Measurements from ENCODE around the gene GABRR2.

The GABRR2 gene

DNA sequence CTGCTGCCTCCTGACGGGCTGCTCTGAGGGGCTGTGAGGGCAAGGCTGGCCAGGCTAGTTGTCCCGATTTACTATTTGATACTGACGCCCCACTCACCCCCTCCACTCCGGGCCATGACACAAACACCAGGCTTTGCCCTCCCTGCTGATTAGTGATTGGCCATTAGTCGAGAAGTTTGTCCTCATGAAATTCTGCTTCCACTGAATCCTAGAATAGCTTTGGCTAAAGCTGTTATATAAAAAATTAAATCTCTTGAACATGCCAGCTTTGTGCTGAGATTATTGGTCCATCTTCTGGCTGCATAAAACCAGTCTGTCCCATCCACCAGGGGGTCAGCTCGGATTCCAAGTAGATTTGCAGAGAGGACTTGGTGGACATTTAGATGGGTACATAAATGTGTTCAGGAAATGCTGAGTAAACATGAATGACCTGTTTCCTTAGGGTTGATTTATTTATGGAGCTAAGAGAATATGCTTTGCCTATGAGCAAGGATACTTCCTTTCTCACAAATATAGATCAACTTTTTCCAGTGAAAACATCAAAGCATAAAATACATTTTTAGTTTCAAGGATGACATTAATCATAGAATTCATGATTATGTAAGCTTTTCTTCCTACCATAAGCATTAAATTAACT, at the start of gene GABRR2:
Gene GABRR2, minus strand, starts transcription at position 51 of the 637 bp plus-strand sequence. CDS start 134 bp downstream, outside the sequence.
- in situ Hi-C loops (cut with MboI; ENCODE audit: low sequenced_read_pairs): no loop called here

- in situ Hi-C loops (cut with MboI; ENCODE audit: low sequenced_read_pairs): no loop called here
These were observed 49.5 kb upstream of the GABRR2 start for GRCh38 chr6:89364586-89364985.

DNA sequence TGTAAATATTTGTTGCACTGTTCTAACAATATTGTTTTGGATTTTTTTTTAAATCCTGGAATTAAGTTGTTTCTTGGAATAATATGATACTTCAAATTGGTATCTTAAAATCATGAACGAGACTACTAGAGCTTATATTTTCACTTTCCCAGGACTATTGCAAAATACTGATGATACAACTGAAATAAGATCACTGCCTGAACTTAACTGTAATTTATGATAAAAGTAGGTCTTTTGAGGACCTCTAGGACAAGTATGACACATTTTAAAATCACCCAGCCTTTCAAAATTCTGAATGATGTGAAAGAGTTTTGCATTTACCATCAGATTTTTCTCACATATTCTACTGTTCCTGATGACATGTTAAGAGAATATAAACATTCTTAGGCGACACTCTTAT, 46.1 kb upstream of the GABRR2 start:
- in situ Hi-C loops (cut with MboI; ENCODE audit: low sequenced_read_pairs): no loop called here

DNA sequence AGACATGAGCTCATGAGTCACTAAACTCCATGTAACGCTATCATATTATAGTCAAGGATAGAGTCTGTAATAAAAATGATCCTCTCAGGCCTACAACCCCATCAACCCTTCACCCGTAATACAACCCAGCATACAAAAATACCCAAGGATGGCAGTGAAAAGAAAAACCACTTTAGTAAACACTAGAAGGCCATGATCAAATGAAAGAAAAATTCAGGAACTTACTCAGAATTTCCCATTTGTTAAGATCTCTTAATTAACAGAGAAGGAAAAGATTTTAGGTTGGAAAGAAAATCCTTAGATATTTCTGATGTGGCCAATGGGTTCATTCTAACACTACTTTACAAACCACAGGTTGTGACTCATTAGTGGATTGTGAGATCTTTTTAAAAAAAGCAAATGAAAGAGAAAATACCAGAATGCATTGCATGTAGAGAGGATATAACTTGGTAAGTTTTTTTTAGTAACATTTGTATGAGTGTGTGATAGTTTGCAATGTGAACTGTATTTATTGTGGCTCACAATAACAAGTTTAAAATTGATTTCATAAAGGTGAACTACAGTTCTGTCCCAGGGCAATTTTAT, 45.4 kb upstream of the GABRR2 start:
- in situ Hi-C loops (cut with MboI; ENCODE audit: low sequenced_read_pairs): no loop called here

DNA sequence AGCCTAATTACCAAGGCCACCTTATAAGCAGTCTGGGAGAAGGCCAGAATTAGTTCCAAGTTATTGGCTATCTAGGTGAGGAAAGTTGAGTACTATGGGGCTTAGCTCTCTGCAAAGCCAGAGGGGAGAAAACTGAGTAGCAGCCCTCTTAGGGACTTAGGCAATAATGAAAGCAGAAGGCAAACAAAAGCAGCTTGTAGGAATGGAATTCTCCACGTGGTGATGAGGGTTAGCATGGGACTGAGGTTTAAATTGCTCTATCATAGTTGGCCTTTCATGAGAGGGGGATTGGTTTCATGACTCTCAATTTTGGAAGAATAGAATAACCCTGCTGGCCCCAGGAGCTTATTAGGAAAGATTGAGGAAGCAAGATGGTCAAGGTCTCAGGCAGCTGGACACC, 44.5 kb upstream of the GABRR2 start:
- in situ Hi-C loops (cut with MboI; ENCODE audit: low sequenced_read_pairs): no loop called here

DNA sequence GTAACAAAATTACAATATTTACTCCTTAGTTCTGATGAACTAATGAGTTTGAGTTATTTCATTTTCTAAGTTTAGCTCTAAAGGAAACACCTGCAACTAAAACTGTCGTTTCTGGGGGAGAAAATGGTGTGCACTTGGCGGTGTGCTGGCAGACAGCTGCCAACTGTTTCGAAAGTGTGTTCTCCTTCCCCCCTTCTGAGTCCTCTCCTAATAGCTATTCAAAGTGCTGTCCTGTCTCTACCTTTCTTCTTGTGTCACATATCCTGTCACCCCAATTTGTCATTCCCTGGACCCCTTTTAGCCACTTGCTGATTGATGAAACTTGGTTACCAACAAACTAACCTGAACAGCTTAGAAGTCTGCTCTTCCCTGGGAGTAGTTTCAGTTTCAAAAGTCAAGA, 42.3 kb upstream of the GABRR2 start:
- in situ Hi-C loops (cut with MboI; ENCODE audit: low sequenced_read_pairs): no loop called here

- in situ Hi-C loops (cut with MboI; ENCODE audit: low sequenced_read_pairs): no loop called here
These were observed 41.6 kb upstream of the GABRR2 start for GRCh38 chr6:89356642-89357170.

DNA sequence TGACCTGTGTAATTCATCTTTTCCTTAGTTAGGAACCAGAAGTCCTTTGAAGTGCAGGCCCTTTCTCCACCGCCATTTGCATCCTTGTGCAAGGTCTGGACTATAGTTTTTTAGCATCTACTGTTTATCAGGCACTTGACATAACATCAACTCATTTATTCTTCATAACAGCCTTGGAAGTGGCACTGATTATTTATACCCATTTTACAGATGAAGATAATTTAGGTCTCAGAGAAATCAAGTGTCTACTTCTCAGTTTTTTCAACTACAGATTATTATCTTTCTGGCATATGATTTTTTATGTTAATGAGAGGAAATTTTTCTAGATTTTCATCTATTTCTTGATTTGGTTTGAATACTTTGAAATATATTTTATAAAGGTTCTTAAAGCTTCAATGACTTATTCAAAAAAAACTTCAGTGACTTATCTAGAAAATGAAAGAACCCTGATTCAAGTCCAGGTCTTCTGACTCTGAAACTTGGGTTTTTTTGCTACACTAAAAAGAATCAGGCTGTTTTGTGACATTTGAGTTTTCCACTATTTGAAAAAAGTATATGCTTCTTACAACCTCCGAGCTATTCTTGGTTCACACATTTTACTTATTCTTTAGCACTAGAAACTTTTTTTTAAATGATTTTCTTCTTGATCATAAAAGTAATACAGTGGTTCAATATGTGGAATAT, 40.6 kb upstream of the GABRR2 start:
- in situ Hi-C loops (cut with MboI; ENCODE audit: low sequenced_read_pairs): no loop called here

DNA sequence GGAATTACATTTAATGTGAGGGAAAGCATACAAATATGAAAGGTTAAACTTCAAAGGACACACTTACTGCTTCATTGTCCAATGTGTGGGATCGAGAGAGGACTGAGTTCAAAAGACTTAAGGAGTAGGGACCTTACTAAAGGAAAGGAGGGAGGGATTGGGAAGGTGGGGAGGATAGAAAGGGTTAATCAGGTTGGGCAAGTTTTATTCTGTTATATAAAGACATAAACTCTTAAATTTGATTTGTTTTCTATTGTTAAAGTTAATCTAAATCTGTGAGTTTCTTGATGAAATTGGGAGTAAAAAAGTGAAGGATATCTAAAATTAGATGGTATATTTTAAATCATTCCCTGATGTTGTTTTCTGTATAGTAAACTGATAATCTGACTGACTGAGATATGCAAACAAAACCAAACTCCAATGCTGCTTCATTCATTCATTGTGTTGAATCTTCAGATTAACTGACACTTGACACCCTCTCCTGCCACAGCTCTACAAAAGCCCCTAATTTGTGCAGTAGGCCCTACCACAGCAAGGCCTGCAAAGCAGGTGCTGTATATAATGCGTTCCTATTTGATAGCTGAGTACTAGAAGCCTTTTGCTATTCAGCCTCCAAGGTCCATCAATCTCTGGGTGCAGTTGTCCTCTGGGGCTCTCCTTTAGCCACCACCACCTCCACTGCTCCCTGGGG, 38.7 kb upstream of the GABRR2 start:
- in situ Hi-C loops (cut with MboI; ENCODE audit: low sequenced_read_pairs): no loop called here

GRCh38 chr6:89353118-89353556, 38.0 kb upstream of the GABRR2 start:
- in situ Hi-C loops (cut with MboI; ENCODE audit: low sequenced_read_pairs): no loop called here

GRCh38 chr6:89352278-89353117, 37.4 kb upstream of the GABRR2 start, which contains the start of gene UBE2J1:
Gene UBE2J1 (minus strand): TSS chr6:89352722. CDS start chr6:89352569, 153 bp downstream.
- in situ Hi-C loops (cut with MboI; ENCODE audit: low sequenced_read_pairs): no loop called here

GRCh38 chr6:89351671-89352277, 36.7 kb upstream of the GABRR2 start:
- in situ Hi-C loops (cut with MboI; ENCODE audit: low sequenced_read_pairs): no loop called here

GRCh38 chr6:89350281-89350966, 35.3 kb upstream of the GABRR2 start:
- in situ Hi-C loops (cut with MboI; ENCODE audit: low sequenced_read_pairs): no loop called here

GRCh38 chr6:89348372-89348771, 33.3 kb upstream of the GABRR2 start:
- in situ Hi-C loops (cut with MboI; ENCODE audit: low sequenced_read_pairs): no loop called here

DNA sequence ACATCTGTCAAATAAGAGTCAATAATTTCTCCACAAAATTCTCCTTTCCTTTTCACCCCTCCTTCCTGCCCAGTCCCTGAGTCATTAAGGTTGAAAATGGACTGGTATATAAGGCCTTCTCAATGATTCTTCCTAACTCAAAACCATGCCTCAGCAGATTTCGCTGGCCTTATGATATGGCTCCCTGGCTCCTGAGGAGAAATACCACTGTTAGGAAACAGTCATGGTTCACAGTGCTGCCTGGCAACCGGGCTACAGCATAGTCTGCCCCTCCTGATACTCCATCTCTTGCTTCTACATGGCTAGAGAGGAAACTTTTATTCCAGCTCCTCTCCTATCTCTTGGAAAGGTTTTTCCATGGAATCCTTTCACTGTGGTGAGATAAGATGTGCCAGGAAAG, 32.7 kb upstream of the GABRR2 start:
- in situ Hi-C loops (cut with MboI; ENCODE audit: low sequenced_read_pairs): no loop called here

GRCh38 chr6:89346433-89346832, 31.3 kb upstream of the GABRR2 start:
- in situ Hi-C loops (cut with MboI; ENCODE audit: low sequenced_read_pairs): no loop called here

GRCh38 chr6:89339565-89339964, 24.5 kb upstream of the GABRR2 start:
- in situ Hi-C loops (cut with MboI; ENCODE audit: low sequenced_read_pairs): no loop called here

GRCh38 chr6:89335164-89335563, 20.1 kb upstream of the GABRR2 start:
- in situ Hi-C loops (cut with MboI; ENCODE audit: low sequenced_read_pairs): no loop called here

GRCh38 chr6:89330910-89331309, 15.8 kb upstream of the GABRR2 start:
- in situ Hi-C loops (cut with MboI; ENCODE audit: low sequenced_read_pairs): no loop called here
